Thoracic aorta (tissue), 2 donors: ENCODE measurements around the gene KIRREL3. TPM values are rescaled to one million over a fixed set of nuclear protein-coding genes. Genes with fewer than 3 reads are reported as not detected.

Experiments used
- ATAC-seq: fragments of 150-250 bp; one replicate; pipeline ENCODE4 v1.8.0; 2017; ENCODE audit warnings: low read depth; ENCODE audit not compliant: insufficient number of reproducible peaks, low FRiP score
- DNase-seq: peaks from one replicate; pipeline ENCODE4 v3.0.0-alpha.2; 2020; ENCODE audit warnings: low spot score
- H3K27ac ChIP-seq, 2 donors: fragments of 200-600 bp; sonication (generic); 1 replicate in 1 of 2; 2 replicates in 1 of 2; pipeline ENCODE4 v1.5.1; 2016; ENCODE audit warnings: mild to moderate bottlenecking in 2 of 2, moderate library complexity in 2 of 2
- H3K27me3 ChIP-seq: fragments of 200-600 bp; sonication (generic); replicated peaks from 2 replicates; pipeline ENCODE4 v1.6.0; 2016; ENCODE audit warnings: mild to moderate bottlenecking; ENCODE audit not compliant: insufficient read depth
- H3K36me3 ChIP-seq: fragments of 200-600 bp; sonication (generic); one replicate; pipeline ENCODE4 v1.5.1; 2016
- H3K4me1 ChIP-seq, 2 donors: fragments of 200-600 bp; sonication (generic); 1 replicate in 1 of 2; 2 replicates in 1 of 2; pipeline versions ENCODE4 v1.5.1 to v1.6.0; 2016; ENCODE audit warnings: low read depth in 2 of 2, mild to moderate bottlenecking in 1 of 2; ENCODE audit not compliant: control insufficient read depth in 1 of 2
- H3K4me3 ChIP-seq: fragments of 200-600 bp; sonication (generic); 2 replicates; pipeline ENCODE4 v1.5.1; 2016; ENCODE audit warnings: mild to moderate bottlenecking
- H3K9me3 ChIP-seq: fragments of 200-600 bp; sonication (generic); 2 replicates; pipeline ENCODE4 v1.5.1; 2016
- total RNA-seq, 2 donors: library from RNA; depleted of rRNA; stranded (reverse); fragments of >200 nt; gene quantifications; one replicate each; pipeline versions ENCODE4 v1.1.0 to v1.2.3, GENCODE V29; 2016
- TF ChIP-seq, protein P1 (sequence below): fragments of 200-600 bp; sonication (generic); IDR thresholded peaks from one replicate; pipeline ENCODE4 v1.5.1; 2019; ENCODE audit warnings: antibody characterized with exemption

Gene KIRREL3
- total RNA-seq, 2 donors from 2014 or later: not detected

GRCh38 chr11:126525702-126526101 is 474.9 kb downstream of the KIRREL3 start:
- no peaks in the 10 kb centered on the region for H3K27me3 ChIP-seq
- no peak overlapping the region for H3K4me3 ChIP-seq
- no peak for ATAC-seq
- TF ChIP-seq, protein P1, sequence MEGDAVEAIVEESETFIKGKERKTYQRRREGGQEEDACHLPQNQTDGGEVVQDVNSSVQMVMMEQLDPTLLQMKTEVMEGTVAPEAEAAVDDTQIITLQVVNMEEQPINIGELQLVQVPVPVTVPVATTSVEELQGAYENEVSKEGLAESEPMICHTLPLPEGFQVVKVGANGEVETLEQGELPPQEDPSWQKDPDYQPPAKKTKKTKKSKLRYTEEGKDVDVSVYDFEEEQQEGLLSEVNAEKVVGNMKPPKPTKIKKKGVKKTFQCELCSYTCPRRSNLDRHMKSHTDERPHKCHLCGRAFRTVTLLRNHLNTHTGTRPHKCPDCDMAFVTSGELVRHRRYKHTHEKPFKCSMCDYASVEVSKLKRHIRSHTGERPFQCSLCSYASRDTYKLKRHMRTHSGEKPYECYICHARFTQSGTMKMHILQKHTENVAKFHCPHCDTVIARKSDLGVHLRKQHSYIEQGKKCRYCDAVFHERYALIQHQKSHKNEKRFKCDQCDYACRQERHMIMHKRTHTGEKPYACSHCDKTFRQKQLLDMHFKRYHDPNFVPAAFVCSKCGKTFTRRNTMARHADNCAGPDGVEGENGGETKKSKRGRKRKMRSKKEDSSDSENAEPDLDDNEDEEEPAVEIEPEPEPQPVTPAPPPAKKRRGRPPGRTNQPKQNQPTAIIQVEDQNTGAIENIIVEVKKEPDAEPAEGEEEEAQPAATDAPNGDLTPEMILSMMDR: no peak
- DNase-seq: no peak
- H3K4me1 ChIP-seq: no peaks in the 10 kb centered on the region
- H3K27ac ChIP-seq: no peak overlapping the region
- H3K36me3 ChIP-seq: no peaks in the 10 kb centered on the region
- no peaks in the 10 kb centered on the region for H3K9me3 ChIP-seq

DNA sequence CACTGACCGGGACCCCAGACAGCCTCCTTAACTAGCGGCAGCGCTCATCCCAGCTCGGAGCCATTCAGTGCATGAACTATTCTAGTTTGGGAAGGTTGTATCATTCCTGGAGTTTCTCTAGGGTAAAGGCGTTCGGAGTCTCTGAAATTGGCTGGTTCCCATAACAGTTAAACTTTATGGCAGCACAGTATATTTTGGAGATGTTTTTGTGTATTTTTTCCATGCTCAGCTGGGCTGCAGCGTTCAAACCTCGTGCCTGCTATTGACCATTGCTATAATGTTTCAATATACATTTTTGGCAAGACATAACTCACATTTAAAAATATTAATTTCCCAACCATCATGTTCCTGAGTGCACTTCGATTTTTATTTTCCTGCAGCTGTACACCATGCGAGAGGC is 475.4 kb downstream of the KIRREL3 start:
- Histone ChIP-seq H3K9me3 (no peaks in the 10 kb centered on the region), H3K36me3 (no peaks in the 10 kb centered on the region), H3K4me1 (no peaks in the 10 kb centered on the region), H3K4me3 (no peak overlapping the region), H3K27me3 (no peaks in the 10 kb centered on the region), H3K27ac (no peak overlapping the region)
- DNase-seq: no peak
- ATAC-seq: no peak
- TF ChIP-seq, protein P1: no peak

- H3K4me1 ChIP-seq: no peaks in the 10 kb centered on the region
- ATAC-seq (no peak), DNase-seq (no peak)
- TF ChIP-seq, protein P1: no peak
- H3K27ac ChIP-seq: no peak overlapping the region
- no peaks in the 10 kb centered on the region for H3K27me3 ChIP-seq
- H3K4me3 ChIP-seq: no peak overlapping the region
- H3K9me3 ChIP-seq: no peaks in the 10 kb centered on the region
- H3K36me3 ChIP-seq: no peaks in the 10 kb centered on the region
Measured at GRCh38 chr11:126523441-126524205, 476.9 kb downstream of the KIRREL3 start.

- H3K27ac ChIP-seq: no peak overlapping the region
- H3K27me3 ChIP-seq: no peaks in the 10 kb centered on the region
- no peaks in the 10 kb centered on the region for H3K9me3 ChIP-seq
- no peaks in the 10 kb centered on the region for H3K36me3 ChIP-seq
- no peaks in the 10 kb centered on the region for H3K4me1 ChIP-seq
- DNase-seq: no peak
- TF ChIP-seq, protein P1: no peak
- no peak overlapping the region for H3K4me3 ChIP-seq
- no peak for ATAC-seq
Measured at GRCh38 chr11:126522606-126523005, 478.0 kb downstream of the KIRREL3 start.

GRCh38 chr11:126522152-126522551 is 478.4 kb downstream of the KIRREL3 start:
- TF ChIP-seq, protein P1: no peak
- no peak for ATAC-seq
- no peak for DNase-seq

More at GRCh38 chr11:126522152-126522551, 478.4 kb downstream of the KIRREL3 start:
- no peaks in the 10 kb centered on the region for H3K36me3 ChIP-seq
- H3K27me3 ChIP-seq: no peaks in the 10 kb centered on the region
- no peaks in the 10 kb centered on the region for H3K4me1 ChIP-seq
- no peaks in the 10 kb centered on the region for H3K9me3 ChIP-seq
- H3K27ac ChIP-seq: no peak overlapping the region
- H3K4me3 ChIP-seq: no peak overlapping the region
